K562 (cell line): ENCODE results near the gene SEMA3A. TPM values are rescaled to one million over a fixed set of nuclear protein-coding genes. Genes with fewer than 3 reads are reported as not detected.
A peak's percentile ranks its signal among the peaks of the same experiment; 100 is the strongest.

Experiments
- ATAC-seq: fragments of 200-7000 bp; cut with Tn5 transposase; 3 replicates; pipeline ENCODE4 v1.9.1; 2020; ENCODE audit warnings: moderate library complexity
- BruUV-seq: library from RNA; stranded (reverse); fragments of 400-500 nt; replicated peaks from 2 replicates; lab custom pipeline; 2021; lab: Mats Ljungman, UMichigan
- CTCF ChIA-PET: fragments of 300-600 bp; formaldehyde crosslinking; extraction: SDS; loops from one replicate; lab custom pipeline; 2021; ENCODE audit warnings: low intra/inter-chr PET ratio; lab: Yijun Ruan, JAX
- POLR2A ChIA-PET: fragments of 300-600, 350-650 bp; sonication (Branson Sonifier 250); formaldehyde crosslinking; extraction: SDS; loops from one replicate; lab custom pipeline; 2021; ENCODE audit warnings: antibody characterized with exemption, inconsistent platforms; lab: Yijun Ruan, JAX
- DNase-seq, 4 experiments: peaks; one replicate each; pipeline versions ENCODE4 v3.0.0 to v3.0.0-alpha.2; 2011 to 2018; ENCODE audit warnings: low spot score in 3 of 4, mixed read lengths in 3 of 4; ENCODE audit errors: extremely low read depth in 1 of 4
- FAIRE-seq: peaks from 2 replicates; lab custom pipeline; 2011; peaks lifted over from hg19 to GRCh38; lab: Jason Lieb, UNC
- H2AFZ ChIP-seq: 2 replicates; pipeline ENCODE4 v1.6.0; 2011; ENCODE audit warnings: low read depth, low read length, control low read depth, inconsistent platforms
- H3K27ac ChIP-seq: fragments of 200-600 bp; 3 replicates; pipeline ENCODE4 v1.8.0; 2011; ENCODE audit warnings: low read depth, mild to moderate bottlenecking, control low read depth, inconsistent platforms, low read length, moderate library complexity, mixed read lengths; ENCODE audit errors: extremely low read depth
- H3K27me3 ChIP-seq, 2 experiments: fragments of 300-600 bp in 1 of 2; 2 replicates in 1 of 2; 3 replicates in 1 of 2; pipeline versions ENCODE4 v1.6.0 to v1.8.0; 2011; ENCODE audit warnings: inconsistent platforms in 2 of 2, low read length in 2 of 2, mild to moderate bottlenecking in 1 of 2, mixed read lengths in 1 of 2, moderate library complexity in 1 of 2; ENCODE audit not compliant: control insufficient read depth in 2 of 2, insufficient read depth in 2 of 2
- H3K36me3 ChIP-seq: fragments of 300-600 bp; 3 replicates; pipeline ENCODE4 v1.8.0; 2011; ENCODE audit warnings: mild to moderate bottlenecking, low read length, inconsistent platforms; ENCODE audit not compliant: control insufficient read depth, insufficient read depth
- H3K4me1 ChIP-seq, 2 experiments: fragments of 200-600 bp in 1 of 2; replicated peaks in 1 of 2; 2 replicates in 1 of 2; 3 replicates in 1 of 2; pipeline versions ENCODE4 v1.5.1 to v1.8.0; 2011; ENCODE audit warnings: inconsistent platforms in 2 of 2, low read length in 2 of 2, mild to moderate bottlenecking in 1 of 2, mixed read lengths in 1 of 2, moderate library complexity in 1 of 2; ENCODE audit not compliant: control insufficient read depth in 2 of 2, insufficient read depth in 2 of 2
- H3K4me2 ChIP-seq: 2 replicates; pipeline ENCODE4 v1.6.1; 2011; ENCODE audit warnings: low read length, control low read depth, inconsistent platforms, mixed read lengths; ENCODE audit not compliant: insufficient read depth
- H3K4me3 ChIP-seq: fragments of 200-600 bp; sonication (generic), shearing (Covaris generic); 2 replicates; pipeline ENCODE4 v1.5.1; 2016; ENCODE audit warnings: control low read depth, inconsistent platforms
- H3K79me2 ChIP-seq: fragments of 200-600 bp; 3 replicates; pipeline ENCODE4 v1.8.0; 2011; ENCODE audit warnings: low read length, inconsistent platforms; ENCODE audit not compliant: control insufficient read depth, insufficient read depth
- H3K9ac ChIP-seq, 2 experiments: 2 replicates each; pipeline versions ENCODE4 v1.6.0 to v1.6.1; 2011; ENCODE audit warnings: low read depth in 2 of 2, low read length in 2 of 2, control low read depth in 1 of 2, inconsistent platforms in 1 of 2, mild to moderate bottlenecking in 1 of 2, mixed read lengths in 1 of 2; ENCODE audit not compliant: insufficient read depth in 1 of 2
- H3K9me1 ChIP-seq: one replicate; pipeline ENCODE4 v1.6.0; 2011; ENCODE audit warnings: inconsistent platforms, mild to moderate bottlenecking, low read length, moderate library complexity; ENCODE audit not compliant: control insufficient read depth, insufficient read depth
- H3K9me3 ChIP-seq: replicated peaks from 2 replicates; pipeline ENCODE4 v1.5.1; 2011; ENCODE audit warnings: low read depth, low read length, inconsistent platforms; ENCODE audit not compliant: control insufficient read depth, insufficient read depth
- H4K20me1 ChIP-seq: replicated peaks from 2 replicates; pipeline ENCODE4 v1.6.1; 2011; ENCODE audit warnings: low read length, inconsistent platforms, mixed read lengths; ENCODE audit not compliant: control insufficient read depth, insufficient read depth
- ATF3 ChIP-seq, 2 experiments: fragments of 450-650 bp in 1 of 2; sonication (generic) in 1 of 2; formaldehyde crosslinking in 1 of 2; IDR thresholded peaks in 1 of 2; conservative IDR thresholded peaks in 1 of 2; 2 replicates each; pipeline versions ENCODE4 v1.6.1 to v1.8.1; 2016 to 2023; ENCODE audit warnings: mild to moderate bottlenecking in 2 of 2, moderate library complexity in 2 of 2, inconsistent platforms in 1 of 2, missing genetic modification reagents in 1 of 2
- CEBPB ChIP-seq: fragments of 450-650 bp; IDR thresholded peaks from 2 replicates; pipeline ENCODE4 v1.6.1; 2016; ENCODE audit warnings: missing genetic modification characterization, missing compliant biosample characterization
- CEBPG ChIP-seq, 3 experiments: fragments of 200-800 bp in 1 of 3; sonication (Bioruptor generic) in 1 of 3; sonication (generic) in 1 of 3; formaldehyde crosslinking in 1 of 3; IDR thresholded peaks in 2 of 3; conservative IDR thresholded peaks in 1 of 3; 2 replicates each; pipeline versions ENCODE4 v1.6.1 to v1.8.0; 2016 to 2022; ENCODE audit warnings: missing compliant biosample characterization in 2 of 3, missing genetic modification characterization in 2 of 3, mild to moderate bottlenecking in 1 of 3, missing genetic modification reagents in 1 of 3
- SRF ChIP-seq, 2 experiments: fragments of 250-450, 450-650 bp in 1 of 2; sonication (Bioruptor Pico) in 1 of 2; sonication (generic) in 1 of 2; formaldehyde crosslinking; IDR thresholded peaks; 2 replicates each; pipeline versions ENCODE4 v1.5.0 to v1.5.1; 2020 to 2022; ENCODE audit warnings: mild to moderate bottlenecking in 1 of 2, missing genetic modification reagents in 1 of 2
- ZBTB43 ChIP-seq: sonication (generic); formaldehyde crosslinking; IDR thresholded peaks from 2 replicates; pipeline ENCODE4 v1.8.0; 2023; ENCODE audit warnings: mild to moderate bottlenecking, missing genetic modification reagents
- WGBS: fragments of 100-300 bp; shearing (Covaris generic); methylation state at CpG from one replicate; pipeline ENCODE4 v1.1.6; 2016; ENCODE audit warnings: low coverage, mixed read lengths; ENCODE audit not compliant: insufficient coverage; ENCODE audit errors: missing lambda C conversion rate; 5-methylcytosine and 5-hydroxymethylcytosine counted together
- in situ Hi-C: fragments of 300-500 bp; cut with MboI; formaldehyde crosslinking; loops from 4 replicates; pipeline ENCODE4 v1.15.0; 2018; ENCODE audit warnings: inconsistent platforms, mixed read lengths
- intact Hi-C: fragments of 100-400 bp; cut with micrococcal nuclease; formaldehyde crosslinking; loops from 2 replicates; pipeline ENCODE4 v1.14.2; 2022
- polyA plus RNA-seq, 8 experiments: library from polyadenylated mRNA; depleted of rRNA in 4 of 8; stranded (reverse) in 5 of 8; unstranded in 3 of 8; fragments of >200 nt; fragmentation: Nextera tagmentation in 2 of 8; fragmentation: Illumina TruSeq in 1 of 8; extraction: Ambion mirVana in 2 of 8; extraction: Trizol in 1 of 8; gene quantifications; 2 replicates each; pipeline versions ENCODE4 v1.2.1 to v1.2.3, GENCODE V29; 2011 to 2014; ENCODE audit warnings: inconsistent platforms in 1 of 8, missing spikeins in 1 of 8
- total RNA-seq, 7 experiments: library from RNA; depleted of rRNA in 6 of 7; stranded (reverse); fragments of >200 nt in 6 of 7; fragmentation: Illumina TruSeq in 2 of 7; extraction: Trizol in 2 of 7; gene quantifications; 2 replicates each; pipeline versions ENCODE4 v1.2.1 to v1.2.3, GENCODE V29; 2011 to 2021; ENCODE audit warnings: low replicate concordance in 1 of 7

SEMA3A gene
- total and polyA plus RNA-seq, 9 of the 15 experiments (the other 6 are each of a cell fraction or from before 2014, with no cell fraction given): 0.36 to 3.0 (median 1.1) TPM

GRCh38 chr7:84013616-84014240, 180.9 kb downstream of the SEMA3A start:
- WGBS: 3% methylated on average over 6 of the region's 6 CpGs
- no TSS peak for BruUV-seq
- Histone ChIP-seq H3K79me2 (no peaks in the 10 kb centered on the region), H3K36me3 (no peaks in the 10 kb centered on the region), H4K20me1 (no peaks in the 10 kb centered on the region), H3K27ac (no peak overlapping the region), H3K4me3 (no peak overlapping the region), H2AFZ (no peak overlapping the region), H3K4me1 (no peaks in the 10 kb centered on the region), H3K4me2 (no peak overlapping the region), H3K9me1 (no peaks in the 10 kb centered on the region), H3K27me3 (no peaks in the 10 kb centered on the region), H3K9me3 (no peaks in the 10 kb centered on the region), H3K9ac (no peak overlapping the region)
- DNase-seq: no peak
- ATAC-seq: no peak
- TF ChIP-seq SRF (CRISPR knock-in tag; IDR thresholded peaks at IDR 0.05) (peak in 1 of 2 experiments; percentile 60; a peak in 1 of 4 replicates), ZBTB43 (CRISPR knock-in tag) (no peak), CEBPB (tag) (peak; percentile 73), CEBPG (CRISPR knock-in tag; IDR thresholded peaks at IDR 0.05) (peak; percentile 76), CEBPG (tag; conservative IDR thresholded peaks at IDR 0.05 in 1 of 2, IDR thresholded peaks at IDR 0.05 in 1 of 2) (peak; percentile 86), ATF3 (IDR thresholded peaks at IDR 0.05) (peak; percentile 42), ATF3 (CRISPR knock-in tag; conservative IDR thresholded peaks at IDR 0.05) (no peak)
- POLR2A ChIA-PET: no interaction called here
- intact Hi-C loops (no loop called here), in situ Hi-C loops (no loop called here)
- CTCF ChIA-PET: no interaction called here
- no peak for FAIRE-seq
